Mesenchymal stem cell (in vitro differentiated cells and primary cell): ENCODE data around the gene TRAPPC6A.

Source experiments
- DNase-seq: peaks from one replicate; pipeline ENCODE4 v3.0.0-alpha.2; 2013
- H2AFZ ChIP-seq: one replicate; pipeline ENCODE4 v1.6.1; 2013; ENCODE audit warnings: low read depth, mild to moderate bottlenecking, control low read depth, inconsistent platforms, low read length, moderate library complexity
- H2AK5ac ChIP-seq: 2 replicates; pipeline ENCODE4 v1.6.1; 2013; ENCODE audit warnings: low read length, moderate library complexity, mild to moderate bottlenecking, inconsistent platforms; ENCODE audit not compliant: severe bottlenecking
- H2BK120ac ChIP-seq: one replicate; pipeline ENCODE4 v1.6.1; 2013; ENCODE audit warnings: low read depth, mild to moderate bottlenecking, inconsistent platforms, low read length, moderate library complexity
- H2BK12ac ChIP-seq, 2 experiments: one replicate each; pipeline ENCODE4 v1.6.1; 2013; ENCODE audit warnings: inconsistent platforms in 2 of 2, low read length in 2 of 2, mild to moderate bottlenecking in 2 of 2, moderate library complexity in 2 of 2, control low read depth in 1 of 2
- H2BK15ac ChIP-seq: one replicate; pipeline ENCODE4 v1.6.1; 2013; ENCODE audit warnings: mild to moderate bottlenecking, low read depth, inconsistent platforms; ENCODE audit not compliant: poor library complexity, severe bottlenecking
- H2BK5ac ChIP-seq: 2 replicates; pipeline ENCODE4 v1.6.1; 2013; ENCODE audit warnings: low read depth, mild to moderate bottlenecking, low read length, control low read depth, inconsistent platforms; ENCODE audit not compliant: poor library complexity, severe bottlenecking
- H3K14ac ChIP-seq, 2 experiments: one replicate each; pipeline ENCODE4 v1.6.1; 2013; ENCODE audit warnings: inconsistent platforms in 2 of 2, low read length in 2 of 2, control low read depth in 1 of 2, mild to moderate bottlenecking in 1 of 2, moderate library complexity in 1 of 2
- H3K18ac ChIP-seq, 2 experiments: one replicate each; pipeline ENCODE4 v1.6.1; 2013; ENCODE audit warnings: inconsistent platforms in 2 of 2, low read length in 2 of 2, control low read depth in 1 of 2, low read depth in 1 of 2, mild to moderate bottlenecking in 1 of 2
- H3K23ac ChIP-seq, 2 experiments: one replicate each; pipeline ENCODE4 v1.6.1; 2013; ENCODE audit warnings: inconsistent platforms in 2 of 2, low read length in 2 of 2, mild to moderate bottlenecking in 2 of 2, moderate library complexity in 2 of 2, control low read depth in 1 of 2
- H3K27ac ChIP-seq: 2 replicates; pipeline ENCODE4 v1.5.1; 2013; ENCODE audit warnings: mild to moderate bottlenecking, moderate library complexity, low read length, control low read depth, inconsistent platforms; ENCODE audit not compliant: poor library complexity, severe bottlenecking
- H3K27me3 ChIP-seq, 2 experiments: 2 replicates each; pipeline versions ENCODE4 v1.6.1 to v1.7.0; 2013; ENCODE audit warnings: low read length in 2 of 2, mild to moderate bottlenecking in 2 of 2, moderate library complexity in 2 of 2, control low read depth in 1 of 2, inconsistent platforms in 1 of 2; ENCODE audit not compliant: control insufficient read depth in 1 of 2, insufficient read depth in 1 of 2
- H3K36me3 ChIP-seq, 2 experiments: 2 replicates each; pipeline versions ENCODE4 v1.6.1 to v1.7.0; 2013; ENCODE audit warnings: low read length in 2 of 2, control low read depth in 1 of 2, inconsistent platforms in 1 of 2, low read depth in 1 of 2, mild to moderate bottlenecking in 1 of 2; ENCODE audit not compliant: insufficient read depth in 2 of 2, control insufficient read depth in 1 of 2
- H3K4ac ChIP-seq, 2 experiments: one replicate each; pipeline ENCODE4 v1.6.1; 2013; ENCODE audit warnings: inconsistent platforms in 2 of 2, low read length in 2 of 2, mild to moderate bottlenecking in 2 of 2, moderate library complexity in 2 of 2, control low read depth in 1 of 2, low read depth in 1 of 2
- H3K4me1 ChIP-seq: 2 replicates; pipeline ENCODE4 v1.6.1; 2013; ENCODE audit warnings: low read depth, low read length, control low read depth; ENCODE audit not compliant: control insufficient read depth, insufficient read depth
- H3K4me2 ChIP-seq: 2 replicates; pipeline ENCODE4 v1.6.1; 2013; ENCODE audit warnings: low read length, mild to moderate bottlenecking, inconsistent platforms; ENCODE audit not compliant: poor library complexity, severe bottlenecking
- H3K4me3 ChIP-seq, 2 experiments: 2 replicates each; pipeline versions ENCODE4 v1.5.1 to v1.7.0; 2013; ENCODE audit warnings: low read length in 2 of 2, mild to moderate bottlenecking in 2 of 2, control low read depth in 1 of 2, low read depth in 1 of 2; ENCODE audit not compliant: insufficient read depth in 1 of 2
- H3K79me1 ChIP-seq: replicated peaks from 2 replicates; pipeline ENCODE4 v1.6.1; 2013; ENCODE audit warnings: mild to moderate bottlenecking, control low read depth, low read length, inconsistent platforms; ENCODE audit not compliant: poor library complexity, severe bottlenecking
- H3K9ac ChIP-seq: 2 replicates; pipeline ENCODE4 v1.7.0; 2013; ENCODE audit warnings: mild to moderate bottlenecking, low read length, moderate library complexity
- H3K9me3 ChIP-seq: 2 replicates; pipeline ENCODE4 v1.7.0; 2013; ENCODE audit warnings: mild to moderate bottlenecking, low read length; ENCODE audit not compliant: control insufficient read depth
- H4K8ac ChIP-seq: one replicate; pipeline ENCODE4 v1.6.1; 2013; ENCODE audit warnings: inconsistent platforms, mild to moderate bottlenecking, low read length, moderate library complexity
- H4K91ac ChIP-seq: one replicate; pipeline ENCODE4 v1.6.1; 2013; ENCODE audit warnings: mild to moderate bottlenecking, low read length, inconsistent platforms
- WGBS: methylation state at CpG from one replicate; pipeline ENCODE4 v1.1.7; 2013; ENCODE audit warnings: mixed read lengths; 5-methylcytosine and 5-hydroxymethylcytosine counted together

TRAPPC6A gene

GRCh38 chr19:45146251-45146650 lies 31.8 kb downstream of the TRAPPC6A start:
- H3K27me3 ChIP-seq, result no peaks in the 10 kb centered on the region
- 68% methylated on average over 12 of the region's 13 CpGs for WGBS

GRCh38 chr19:45145270-45146189 lies 32.5 kb downstream of the TRAPPC6A start:
- DNase-seq, result no peak
- Histone ChIP-seq H3K27me3 (no peaks in the 10 kb centered on the region), H3K9ac (no peak overlapping the region), H3K14ac (no peak overlapping the region), H4K8ac (no peak overlapping the region), H3K4me3 (no peak overlapping the region), H3K4me1 (no peaks in the 10 kb centered on the region), H3K18ac (no peak overlapping the region), H3K27ac (no peak overlapping the region), H3K36me3 (peaks cover 56 to 91% of the 10 kb centered on the region in 2 experiments), H2AFZ (no peak overlapping the region), H2BK120ac (no peak overlapping the region), H3K79me1 (peaks cover 30% of the 10 kb centered on the region), H3K4me2 (no peak overlapping the region), H2BK15ac (no peak overlapping the region), H2AK5ac (no peak overlapping the region), H3K4ac (no peak overlapping the region), H4K91ac (no peak overlapping the region), H2BK5ac (no peak overlapping the region), H3K23ac (no peak overlapping the region), H2BK12ac (peak overlapping the region in 1 of 2 experiments; percentile 40), H3K9me3 (peaks cover 2% of the 10 kb centered on the region)
- WGBS, result 95% methylated on average over 28 of the region's 54 CpGs

More at GRCh38 chr19:45146251-45146650, 31.8 kb downstream of the TRAPPC6A start:
- Histone ChIP-seq H3K4me3 (no peak overlapping the region), H3K14ac (no peak overlapping the region), H4K91ac (no peak overlapping the region), H3K4ac (no peak overlapping the region), H3K23ac (peak overlapping the region in 1 of 2 experiments; percentile 47), H3K4me1 (peaks cover 2% of the 10 kb centered on the region), H3K36me3 (peaks cover 53 to 88% of the 10 kb centered on the region in 2 experiments), H2BK5ac (no peak overlapping the region), H2BK120ac (no peak overlapping the region), H3K18ac (no peak overlapping the region), H3K27ac (no peak overlapping the region), H2BK12ac (no peak overlapping the region), H3K79me1 (peaks cover 24% of the 10 kb centered on the region), H3K9ac (no peak overlapping the region), H2AFZ (no peak overlapping the region), H2AK5ac (no peak overlapping the region), H4K8ac (peak overlapping the region; percentile 5), H3K4me2 (no peak overlapping the region), H3K9me3 (peaks cover 2% of the 10 kb centered on the region), H2BK15ac (no peak overlapping the region)
- DNase-seq, result no peak

- H4K8ac ChIP-seq, result no peak overlapping the region
- no peaks in the 10 kb centered on the region for H3K4me1 ChIP-seq
- no peak overlapping the region for H2AK5ac ChIP-seq
- H2BK12ac ChIP-seq, result peak overlapping the region in 1 of 2 experiments; percentile 40
- no peak overlapping the region for H2AFZ ChIP-seq
- no peak for DNase-seq
- no peak overlapping the region for H3K14ac ChIP-seq
- no peaks in the 10 kb centered on the region for H3K27me3 ChIP-seq
- no peaks in the 10 kb centered on the region for H3K9me3 ChIP-seq
- H3K4me3 ChIP-seq, result no peak overlapping the region
- H2BK120ac ChIP-seq, result no peak overlapping the region
- H2BK5ac ChIP-seq, result no peak overlapping the region
- H3K36me3 ChIP-seq, result peaks cover 52 to 91% of the 10 kb centered on the region in 2 experiments
- no peak overlapping the region for H3K18ac ChIP-seq
- H3K9ac ChIP-seq, result no peak overlapping the region
- no peak overlapping the region for H3K23ac ChIP-seq
- WGBS, result 98% methylated on average over 52 of the region's 53 CpGs
- H3K4me2 ChIP-seq, result no peak overlapping the region
- H3K79me1 ChIP-seq, result peaks cover 38% of the 10 kb centered on the region
- no peak overlapping the region for H3K4ac ChIP-seq
- no peak overlapping the region for H3K27ac ChIP-seq
- H2BK15ac ChIP-seq, result no peak overlapping the region
- no peak overlapping the region for H4K91ac ChIP-seq
These were observed 33.4 kb downstream of the TRAPPC6A start for GRCh38 chr19:45144431-45145269.

- Histone ChIP-seq H3K18ac (no peak overlapping the region), H4K8ac (no peak overlapping the region), H3K9me3 (no peaks in the 10 kb centered on the region), H2BK12ac (no peak overlapping the region), H3K36me3 (peaks cover 47 to 80% of the 10 kb centered on the region in 2 experiments), H2AFZ (no peak overlapping the region), H3K9ac (no peak overlapping the region), H3K4me1 (peaks cover 4% of the 10 kb centered on the region), H2BK120ac (no peak overlapping the region), H2AK5ac (no peak overlapping the region), H3K14ac (no peak overlapping the region), H2BK5ac (no peak overlapping the region), H2BK15ac (no peak overlapping the region), H3K79me1 (peaks cover 44% of the 10 kb centered on the region), H3K4ac (no peak overlapping the region), H3K27me3 (no peaks in the 10 kb centered on the region), H3K23ac (no peak overlapping the region), H3K4me3 (no peak overlapping the region), H3K4me2 (no peak overlapping the region), H4K91ac (no peak overlapping the region), H3K27ac (no peak overlapping the region)
- WGBS, result 94% methylated on average over 9 of the region's 9 CpGs
- DNase-seq, result no peak
These were observed 35.3 kb downstream of the TRAPPC6A start for GRCh38 chr19:45142726-45143110.
